BE2C (cell line): ENCODE measurements around the gene CCDC61. TPM values are rescaled to one million over a fixed set of nuclear protein-coding genes. Genes with fewer than 3 reads are reported as not detected.

Source experiments
- DNase-seq: peaks from one replicate; pipeline ENCODE4 v3.0.0-alpha.2; 2020
- H3K27me3 ChIP-seq: fragments of 250-450 bp; sonication (Bioruptor Pico); 2 replicates; pipeline ENCODE4 v1.5.1; 2020; ENCODE audit warnings: mild to moderate bottlenecking
- H3K36me3 ChIP-seq: fragments of 250-450 bp; sonication (Bioruptor Pico); 2 replicates; pipeline ENCODE4 v1.5.1; 2020; ENCODE audit warnings: mild to moderate bottlenecking
- H3K4me1 ChIP-seq: fragments of 250-450 bp; sonication (Bioruptor Pico); 2 replicates; pipeline ENCODE4 v1.5.1; 2020
- H3K4me3 ChIP-seq: 2 replicates; pipeline ENCODE4 v1.5.1; 2011; ENCODE audit warnings: low read depth, low read length
- H3K9me3 ChIP-seq: fragments of 250-450 bp; sonication (Bioruptor Pico); 2 replicates; pipeline ENCODE4 v1.5.1; 2020
- CTCF ChIP-seq: IDR thresholded peaks from 2 replicates; pipeline ENCODE4 v1.5.1; 2012; ENCODE audit warnings: mild to moderate bottlenecking, low read depth, low read length
- polyA plus RNA-seq: library from polyadenylated mRNA; unstranded; fragments of >200 nt; gene quantifications from one replicate; pipeline ENCODE4 v1.2.1, GENCODE V29; 2012; ENCODE audit warnings: low read depth, missing spikeins; ENCODE audit not compliant: insufficient read length, insufficient read depth

CCDC61 gene
- 8.9 TPM for polyA plus RNA-seq

- Histone ChIP-seq H3K4me1 (peaks cover 4% of the 10 kb centered on the region; the same call in 1 of the 2 replicates), H3K4me3 (peak within 1 kb of the TSS; percentile 88), H3K27me3 (no peaks in the 10 kb centered on the region), H3K9me3 (no peaks in the 10 kb centered on the region), H3K36me3 (no peaks in the 10 kb centered on the region)
- peak; percentile 96 for DNase-seq
- no peak for TF ChIP-seq CTCF
These were observed at the start of gene CCDC61 for GRCh38 chr19:45994998-45995714. TSS of gene CCDC61 (plus strand) at chr19:45995467. CDS start at chr19:46003019, 7,552 bp downstream.

- TF ChIP-seq CTCF = no peak
- no peaks in the 10 kb centered on the region for H3K27me3 ChIP-seq
- H3K9me3 ChIP-seq = no peaks in the 10 kb centered on the region
- no peaks in the 10 kb centered on the region for H3K4me1 ChIP-seq
- no peak overlapping the region for H3K4me3 ChIP-seq
- peaks cover 3% of the 10 kb centered on the region; the same call in 1 of the 2 replicates for H3K36me3 ChIP-seq
- no peak for DNase-seq
These were observed 47.3 kb upstream of the CCDC61 start for GRCh38 chr19:45947926-45948325.

- H3K9me3 ChIP-seq = no peaks in the 10 kb centered on the region
- no peaks in the 10 kb centered on the region for H3K27me3 ChIP-seq
- no peak for TF ChIP-seq CTCF
- no peak for DNase-seq
- H3K4me1 ChIP-seq = peaks cover 19% of the 10 kb centered on the region
- no peak overlapping the region for H3K4me3 ChIP-seq
- peaks cover 8% of the 10 kb centered on the region for H3K36me3 ChIP-seq
These were observed 43.0 kb upstream of the CCDC61 start for GRCh38 chr19:45952341-45952685.

- DNase-seq = no peak
- H3K27me3 ChIP-seq = no peaks in the 10 kb centered on the region
- TF ChIP-seq CTCF = no peak
- no peaks in the 10 kb centered on the region for H3K9me3 ChIP-seq
- H3K4me1 ChIP-seq = peaks cover 19% of the 10 kb centered on the region
- no peak overlapping the region for H3K4me3 ChIP-seq
- H3K36me3 ChIP-seq = peaks cover 8% of the 10 kb centered on the region
These were observed 42.4 kb upstream of the CCDC61 start for GRCh38 chr19:45952686-45953505.

- H3K4me1 ChIP-seq = peaks cover 19% of the 10 kb centered on the region
- peak overlapping the region; percentile 19 for H3K4me3 ChIP-seq
- H3K27me3 ChIP-seq = no peaks in the 10 kb centered on the region
- no peak for DNase-seq
- no peaks in the 10 kb centered on the region for H3K9me3 ChIP-seq
- H3K36me3 ChIP-seq = peaks cover 8% of the 10 kb centered on the region
- no peak for TF ChIP-seq CTCF
These were observed 41.6 kb upstream of the CCDC61 start for GRCh38 chr19:45953676-45954075.

- Histone ChIP-seq H3K9me3 (no peaks in the 10 kb centered on the region), H3K4me1 (peaks cover 19% of the 10 kb centered on the region), H3K36me3 (peaks cover 8% of the 10 kb centered on the region), H3K27me3 (no peaks in the 10 kb centered on the region), H3K4me3 (peak overlapping the region; percentile 19)
- no peak for TF ChIP-seq CTCF
- DNase-seq = peak; percentile 85
These were observed 41.1 kb upstream of the CCDC61 start for GRCh38 chr19:45954156-45954555.
